A673 (cell line): Measurements from ENCODE around the gene KCNJ9.

ENCODE experiments used
- CTCF ChIP-seq: fragments of 300-800, 200-600 bp; sonication (generic); conservative IDR thresholded peaks from 2 replicates; pipeline ENCODE4 v1.5.1; 2017; ENCODE audit warnings: low read depth, mild to moderate bottlenecking, antibody characterized with exemption, low read length, moderate library complexity, mixed read lengths
- EZH2 ChIP-seq: fragments of 200-600 bp; sonication (generic); IDR thresholded peaks from 2 replicates; pipeline ENCODE4 v1.6.1; 2017; ENCODE audit warnings: borderline replicate concordance, low read depth, mild to moderate bottlenecking, mixed read lengths, antibody characterized with exemption, low read length; ENCODE audit not compliant: poor library complexity, severe bottlenecking

GRCh38 chr1:160130486-160130885 lies 49.1 kb downstream of the KCNJ9 start:
- TF ChIP-seq EZH2 (no peak), CTCF (no peak)
